ENCODE results near the gene PDCD11. TPM values are rescaled to one million over a fixed set of nuclear protein-coding genes. Genes with fewer than 3 reads are reported as not detected.

Gene PDCD11
- total RNA-seq, 1 experiment from 2014 or later = 106 TPM

GRCh38 chr10:103442031-103442461 is 45.6 kb downstream of the PDCD11 start:
- TF ChIP-seq EGR1 (IDR thresholded peaks at IDR 0.05; ENCODE audit: low read depth) (no peak), CEBPB (IDR thresholded peaks at IDR 0.05; ENCODE audit: low read depth) (no peak), ELF1 (IDR thresholded peaks at IDR 0.05; ENCODE audit: borderline replicate concordance, low read depth) (no peak), ZNF274 (IDR thresholded peaks at IDR 0.05; ENCODE audit: low read depth, low read length) (no peak), CBX3 (IDR thresholded peaks at IDR 0.05; ENCODE audit: low read depth) (no peak), ZFX (IDR thresholded peaks at IDR 0.05) (no peak), RAD21 (IDR thresholded peaks at IDR 0.05; ENCODE audit: low read depth) (no peak), CTCF (IDR thresholded peaks at IDR 0.05 in 2 of 3, conservative IDR thresholded peaks at IDR 0.05 in 1 of 3; ENCODE audit: borderline replicate concordance in 1 of 3, insufficient read depth in 1 of 3, low read depth in 2 of 3, low read length in 2 of 3) (no peak), POLR2AphosphoS5 (IDR thresholded peaks at IDR 0.05; ENCODE audit: low read depth, low read length) (no peak), TCF7L2 (IDR thresholded peaks at IDR 0.05; ENCODE audit: borderline replicate concordance, extremely low read depth, insufficient read depth, insufficient read length) (no peak), SRF (IDR thresholded peaks at IDR 0.05; ENCODE audit: low read depth) (no peak), YY1 (IDR thresholded peaks at IDR 0.05; ENCODE audit: extremely low read depth, insufficient replicate concordance, low read depth, low read length) (no peak), SIN3A (IDR thresholded peaks at IDR 0.05; ENCODE audit: low read depth) (no peak), ZBTB33 (IDR thresholded peaks at IDR 0.05; ENCODE audit: extremely low read depth, insufficient replicate concordance, low read length) (no peak), FOSL1 (IDR thresholded peaks at IDR 0.05; ENCODE audit: low read depth) (no peak), MAX (IDR thresholded peaks at IDR 0.05) (no peak)
- DNase-seq (ENCODE audit: low read depth, low spot score) (no peak), ATAC-seq (no peak)
- ChIA-PET CTCF (no interaction called here), RAD21 (ENCODE audit: low non-redundant PET in 1 of 2, low total read pairs in 2 of 2, uncharacterized antibody in 2 of 2, unreplicated experiment in 2 of 2) (no interaction called here), POLR2A (no interaction called here)
- Histone ChIP-seq H3K79me2 (ENCODE audit: insufficient read depth, low read length) (peaks cover 5% of the 10 kb centered on the region; the same call in 1 of the 2 replicates), H3K27me3 (ENCODE audit: insufficient read depth, low read length) (no peaks in the 10 kb centered on the region), H3K4me3 (replicated peaks in 1 of 2; ENCODE audit: low read depth in 1 of 2, low read length in 2 of 2) (no peak overlapping the region), H3K9ac (ENCODE audit: low read length) (no peak overlapping the region), H3K9me2 (ENCODE audit: insufficient read depth) (no peaks in the 10 kb centered on the region), H3K36me3 (ENCODE audit: control insufficient read depth in 1 of 2, insufficient read depth in 2 of 2, low read length in 2 of 2) (peaks cover 84 to 90% of the 10 kb centered on the region in 2 experiments), H3K4me2 (ENCODE audit: low read length) (no peak overlapping the region), H3K27ac (ENCODE audit: low read depth, low read length) (no peak overlapping the region), H3K4me1 (ENCODE audit: control insufficient read depth in 1 of 2, insufficient read depth in 2 of 2, low read length in 2 of 2) (no peaks in the 10 kb centered on the region), H4K20me1 (ENCODE audit: insufficient read depth) (no peaks in the 10 kb centered on the region), H2AFZ (ENCODE audit: low read depth, low read length, poor library complexity, severe bottlenecking) (no peak overlapping the region), H3K9me3 (ENCODE audit: control insufficient read depth in 1 of 2, insufficient read depth in 1 of 2, low read depth in 1 of 2, low read length in 2 of 2) (no peaks in the 10 kb centered on the region)
- BruUV-seq (replicated peaks) = no TSS peak
- intact Hi-C loops (cut with micrococcal nuclease) = no loop called here
